Activated naive CD8-positive, alpha-beta T cell treated with anti-CD3 and anti-CD28 coated beads, Interleukin-2, amount 50 U/mL, for 24 hours (primary cell): ENCODE measurements around the gene ATP2A3.

Experiments used
- ATAC-seq: fragments of 150-1000 bp; cut with Tn5 transposase; one replicate; pipeline ENCODE4 v1.10.0; 2021
- DNase-seq: peaks from one replicate; pipeline ENCODE4 v3.0.0; 2021
- H3K27ac Mint-ChIP-seq: one replicate; pipeline ENCODE4 v1.8.0; 2021; ENCODE audit warnings: mild to moderate bottlenecking, mixed read lengths
- H3K27me3 Mint-ChIP-seq: one replicate; pipeline ENCODE4 v1.8.0; 2021; ENCODE audit warnings: mixed read lengths
- H3K36me3 Mint-ChIP-seq: one replicate; pipeline ENCODE4 v1.8.0; 2021; ENCODE audit warnings: low read depth, mixed read lengths
- H3K4me1 Mint-ChIP-seq: one replicate; pipeline ENCODE4 v1.8.0; 2021; ENCODE audit warnings: mixed read lengths
- H3K4me3 Mint-ChIP-seq: one replicate; pipeline ENCODE4 v1.8.0; 2021; ENCODE audit warnings: mild to moderate bottlenecking, moderate library complexity, mixed read lengths
- H3K9me3 Mint-ChIP-seq: one replicate; pipeline ENCODE4 v1.8.0; 2021; ENCODE audit warnings: mixed read lengths

ATP2A3 gene

GRCh38 chr17:3983606-3984484 lies 19.6 kb upstream of the ATP2A3 start:
- H3K9me3 Mint-ChIP-seq: no peaks in the 10 kb centered on the region
- ATAC-seq (no peak), DNase-seq (no peak)
- no peak overlapping the region for H3K4me3 Mint-ChIP-seq
- no peaks in the 10 kb centered on the region for H3K36me3 Mint-ChIP-seq
- H3K27me3 Mint-ChIP-seq: no peaks in the 10 kb centered on the region
- H3K27ac Mint-ChIP-seq: no peak overlapping the region
- H3K4me1 Mint-ChIP-seq: peaks cover 3% of the 10 kb centered on the region

- ATAC-seq (no peak), DNase-seq (no peak)
- H3K4me1 Mint-ChIP-seq: peaks cover 3% of the 10 kb centered on the region
- H3K27ac Mint-ChIP-seq: no peak overlapping the region
- H3K9me3 Mint-ChIP-seq: no peaks in the 10 kb centered on the region
- no peaks in the 10 kb centered on the region for H3K27me3 Mint-ChIP-seq
- H3K4me3 Mint-ChIP-seq: no peak overlapping the region
- H3K36me3 Mint-ChIP-seq: no peaks in the 10 kb centered on the region
Measured at GRCh38 chr17:3982541-3983017, 18.3 kb upstream of the ATP2A3 start.

- no peak for DNase-seq
- H3K27me3 Mint-ChIP-seq: no peaks in the 10 kb centered on the region
- no peak for ATAC-seq
- no peaks in the 10 kb centered on the region for H3K36me3 Mint-ChIP-seq
- peaks cover 3% of the 10 kb centered on the region for H3K4me1 Mint-ChIP-seq
- no peaks in the 10 kb centered on the region for H3K9me3 Mint-ChIP-seq
- H3K27ac Mint-ChIP-seq: no peak overlapping the region
- no peak overlapping the region for H3K4me3 Mint-ChIP-seq
Measured at GRCh38 chr17:3982113-3982512, 17.9 kb upstream of the ATP2A3 start.

DNA sequence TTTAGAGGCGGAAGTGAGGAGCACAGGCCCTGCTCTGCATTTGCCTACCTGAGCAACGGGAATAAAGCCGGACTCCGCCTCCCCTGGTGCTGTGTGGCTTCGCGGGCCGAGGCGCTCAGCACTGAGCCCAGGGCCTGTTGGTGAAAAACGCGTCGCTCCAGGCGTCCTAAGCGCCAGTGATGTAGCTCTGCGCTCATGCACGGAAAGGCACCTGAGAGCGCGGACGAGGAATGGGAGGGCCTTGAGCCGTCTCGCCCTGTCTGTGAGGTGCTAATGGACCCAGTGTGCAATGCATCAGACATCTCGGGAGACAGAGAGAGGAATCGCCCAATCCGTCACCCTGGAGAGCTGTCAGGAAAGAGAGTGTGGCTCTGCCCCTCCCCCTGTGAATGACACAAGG lies 17.2 kb upstream of the ATP2A3 start:
- H3K4me3 Mint-ChIP-seq: no peak overlapping the region
- ATAC-seq (no peak), DNase-seq (no peak)
- peak overlapping the region; percentile 41 for H3K27ac Mint-ChIP-seq
- no peaks in the 10 kb centered on the region for H3K9me3 Mint-ChIP-seq
- peaks cover 3% of the 10 kb centered on the region for H3K4me1 Mint-ChIP-seq
- H3K27me3 Mint-ChIP-seq: no peaks in the 10 kb centered on the region
- H3K36me3 Mint-ChIP-seq: no peaks in the 10 kb centered on the region

DNA sequence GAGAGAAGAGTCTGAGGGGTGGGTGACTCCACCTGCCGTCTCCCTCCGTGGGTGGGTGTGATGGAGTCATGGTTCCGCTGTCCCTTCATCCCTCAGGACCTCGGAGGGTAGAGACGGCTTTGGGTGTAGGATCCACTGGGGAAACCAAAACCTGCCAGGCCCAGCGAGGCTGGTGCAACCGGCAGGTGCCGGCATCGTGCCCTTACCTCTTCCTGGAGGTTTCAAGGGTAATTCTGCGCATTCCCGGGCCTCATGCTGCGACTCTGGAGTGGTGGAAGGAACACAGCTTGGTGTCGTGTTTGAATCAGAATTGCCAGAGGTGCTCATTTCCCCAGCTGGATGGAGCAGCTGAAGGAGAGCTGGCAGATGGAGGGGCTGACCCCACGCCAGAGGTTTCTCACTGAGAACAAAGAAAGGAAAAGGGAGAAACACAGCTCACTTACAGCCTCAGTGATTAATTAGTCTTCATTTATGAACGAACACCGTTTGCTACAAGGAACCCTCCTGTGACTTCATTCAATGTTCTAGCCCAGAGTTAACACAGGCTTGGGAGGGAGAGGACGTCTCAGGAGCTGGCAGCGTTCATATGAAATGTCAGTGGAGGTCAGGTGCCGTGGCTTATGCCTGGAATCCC lies 16.3 kb upstream of the ATP2A3 start:
- Mint-ChIP-seq H3K4me1 (peaks cover 3% of the 10 kb centered on the region), H3K27me3 (no peaks in the 10 kb centered on the region), H3K9me3 (no peaks in the 10 kb centered on the region), H3K4me3 (no peak overlapping the region), H3K36me3 (no peaks in the 10 kb centered on the region), H3K27ac (no peak overlapping the region)
- no peak for DNase-seq
- no peak for ATAC-seq

- H3K27me3 Mint-ChIP-seq: no peaks in the 10 kb centered on the region
- ATAC-seq: no peak
- H3K9me3 Mint-ChIP-seq: no peaks in the 10 kb centered on the region
- no peak overlapping the region for H3K27ac Mint-ChIP-seq
- no peak overlapping the region for H3K4me3 Mint-ChIP-seq
- H3K36me3 Mint-ChIP-seq: no peaks in the 10 kb centered on the region
- no peak for DNase-seq
- H3K4me1 Mint-ChIP-seq: peaks cover 3% of the 10 kb centered on the region
Measured at GRCh38 chr17:3979290-3979611, 15.0 kb upstream of the ATP2A3 start.

GRCh38 chr17:3978421-3979289 lies 14.4 kb upstream of the ATP2A3 start:
- no peak overlapping the region for H3K27ac Mint-ChIP-seq
- H3K4me1 Mint-ChIP-seq: peaks cover 5% of the 10 kb centered on the region
- DNase-seq (no peak), ATAC-seq (no peak)
- H3K27me3 Mint-ChIP-seq: no peaks in the 10 kb centered on the region
- no peaks in the 10 kb centered on the region for H3K36me3 Mint-ChIP-seq
- H3K9me3 Mint-ChIP-seq: no peaks in the 10 kb centered on the region
- H3K4me3 Mint-ChIP-seq: no peak overlapping the region

- H3K4me3 Mint-ChIP-seq: no peak overlapping the region
- H3K27me3 Mint-ChIP-seq: no peaks in the 10 kb centered on the region
- H3K4me1 Mint-ChIP-seq: peaks cover 12% of the 10 kb centered on the region
- DNase-seq: no peak
- no peaks in the 10 kb centered on the region for H3K9me3 Mint-ChIP-seq
- no peak overlapping the region for H3K27ac Mint-ChIP-seq
- H3K36me3 Mint-ChIP-seq: no peaks in the 10 kb centered on the region
- no peak for ATAC-seq
Measured at GRCh38 chr17:3977387-3977786, 13.2 kb upstream of the ATP2A3 start.

DNA sequence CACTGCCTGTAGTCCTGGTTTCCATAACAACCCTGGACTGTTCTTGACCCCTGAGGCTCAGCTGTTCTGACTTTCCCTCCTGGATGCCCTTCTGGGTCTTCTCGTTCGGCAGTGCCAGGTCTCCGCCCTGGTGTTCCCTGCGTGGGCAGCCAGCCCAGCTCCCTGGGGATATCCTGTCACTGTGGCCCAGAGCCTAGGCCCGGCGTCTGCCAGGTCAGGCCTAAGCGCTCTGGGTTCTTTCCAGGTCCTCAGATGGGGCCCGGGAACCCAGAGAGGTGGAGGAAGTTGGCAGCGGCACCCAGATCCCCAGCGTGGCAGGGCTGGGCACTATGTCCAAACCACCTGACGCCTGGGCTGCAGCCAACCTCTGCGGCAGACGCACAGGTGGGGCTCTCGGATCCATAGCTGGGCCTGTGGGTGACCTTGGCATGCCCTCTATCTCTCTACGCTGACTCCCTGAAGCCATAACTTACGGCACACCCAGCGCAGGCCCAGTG lies 12.5 kb upstream of the ATP2A3 start:
- DNase-seq: no peak
- ATAC-seq: no peak

GRCh38 chr17:3974980-3975379 lies 10.7 kb upstream of the ATP2A3 start:
- Mint-ChIP-seq H3K9me3 (no peaks in the 10 kb centered on the region), H3K27me3 (no peaks in the 10 kb centered on the region), H3K36me3 (no peaks in the 10 kb centered on the region), H3K4me3 (no peak overlapping the region), H3K27ac (no peak overlapping the region), H3K4me1 (peaks cover 17% of the 10 kb centered on the region)
- DNase-seq (no peak), ATAC-seq (no peak)

More for the DNA sequence above, 12.5 kb upstream of the ATP2A3 start:
- Mint-ChIP-seq H3K4me3 (no peak overlapping the region), H3K27me3 (no peaks in the 10 kb centered on the region), H3K4me1 (peaks cover 17% of the 10 kb centered on the region), H3K27ac (no peak overlapping the region), H3K9me3 (no peaks in the 10 kb centered on the region), H3K36me3 (no peaks in the 10 kb centered on the region)

DNA sequence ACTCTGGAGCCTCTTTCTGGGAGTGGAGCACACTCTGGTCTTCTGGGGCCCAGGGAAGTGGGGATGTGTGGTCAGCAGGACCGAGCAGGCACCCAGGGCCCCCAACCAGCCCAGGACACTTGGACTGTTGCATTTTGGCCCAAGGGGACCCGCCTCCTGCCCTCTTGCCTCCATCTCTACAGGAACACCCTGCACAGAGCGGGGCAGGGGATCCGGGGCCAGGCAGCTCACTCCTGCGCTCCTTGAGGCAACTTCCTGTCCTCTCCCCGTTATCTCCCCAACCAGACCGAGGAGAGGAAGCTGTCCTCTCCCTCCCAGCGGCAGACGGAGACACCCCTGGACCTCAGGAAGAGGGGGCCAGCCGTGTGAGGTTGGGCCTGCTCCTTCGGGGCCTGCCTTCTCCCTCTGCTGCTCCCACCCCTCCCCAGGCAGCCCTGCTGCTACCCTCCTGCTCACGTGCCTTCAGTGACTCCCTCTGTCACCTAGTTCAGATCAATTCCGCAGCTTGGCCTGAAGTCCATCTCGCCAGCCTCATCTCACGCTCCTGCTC lies 10.0 kb upstream of the ATP2A3 start:
- Mint-ChIP-seq H3K9me3 (no peaks in the 10 kb centered on the region), H3K36me3 (no peaks in the 10 kb centered on the region), H3K27me3 (no peaks in the 10 kb centered on the region), H3K4me1 (peaks cover 17% of the 10 kb centered on the region), H3K27ac (peak overlapping the region; percentile 13), H3K4me3 (no peak overlapping the region)
- DNase-seq (no peak), ATAC-seq (no peak)

DNA sequence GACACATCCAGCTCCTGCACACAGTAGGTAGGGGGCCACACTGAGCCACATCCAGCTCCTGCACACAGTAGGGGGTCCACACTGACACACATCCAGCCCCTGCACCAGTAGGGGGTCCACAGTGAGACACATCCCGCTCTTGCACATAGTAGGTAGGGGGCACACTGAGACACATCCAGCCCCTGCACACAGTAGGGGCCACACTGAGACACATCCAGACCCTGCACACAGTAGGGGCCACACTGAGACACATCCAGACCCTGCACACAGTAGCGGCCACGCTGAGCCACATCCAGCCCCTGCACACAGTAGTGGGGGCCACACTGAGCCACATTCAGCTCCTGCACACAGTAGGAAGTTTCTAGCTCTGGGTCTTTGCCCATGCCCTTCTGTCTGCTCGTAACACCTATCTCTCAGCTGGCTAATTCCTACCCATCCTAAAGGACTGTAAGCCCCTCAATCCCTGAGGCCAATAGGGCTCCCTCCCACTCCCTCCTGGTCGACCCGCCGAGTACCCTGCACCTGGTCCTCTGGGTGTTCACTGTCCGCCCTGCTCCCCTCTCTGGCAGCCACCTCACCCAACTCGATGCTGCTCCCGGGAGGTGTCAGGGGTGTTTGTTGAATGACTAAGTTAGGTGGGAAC lies 9.4 kb upstream of the ATP2A3 start:
- no peaks in the 10 kb centered on the region for H3K9me3 Mint-ChIP-seq
- H3K4me3 Mint-ChIP-seq: no peak overlapping the region

GRCh38 chr17:3972931-3973330 lies 8.7 kb upstream of the ATP2A3 start:
- Mint-ChIP-seq H3K27ac (no peak overlapping the region), H3K4me1 (peaks cover 22% of the 10 kb centered on the region), H3K4me3 (no peak overlapping the region), H3K27me3 (no peaks in the 10 kb centered on the region), H3K9me3 (no peaks in the 10 kb centered on the region), H3K36me3 (no peaks in the 10 kb centered on the region)
- ATAC-seq (no peak), DNase-seq (no peak)

More for the DNA sequence above, 9.4 kb upstream of the ATP2A3 start:
- no peak for ATAC-seq
- Mint-ChIP-seq H3K4me1 (peaks cover 22% of the 10 kb centered on the region), H3K27me3 (no peaks in the 10 kb centered on the region), H3K36me3 (no peaks in the 10 kb centered on the region), H3K27ac (no peak overlapping the region)
- DNase-seq: no peak

- no peak overlapping the region for H3K27ac Mint-ChIP-seq
Measured at GRCh38 chr17:3972281-3972731, 8.1 kb upstream of the ATP2A3 start.

More at GRCh38 chr17:3972281-3972731, 8.1 kb upstream of the ATP2A3 start:
- no peak for DNase-seq
- ATAC-seq: no peak
- H3K4me1 Mint-ChIP-seq: peaks cover 22% of the 10 kb centered on the region
- H3K36me3 Mint-ChIP-seq: no peaks in the 10 kb centered on the region
- no peaks in the 10 kb centered on the region for H3K9me3 Mint-ChIP-seq
- no peaks in the 10 kb centered on the region for H3K27me3 Mint-ChIP-seq
- H3K4me3 Mint-ChIP-seq: no peak overlapping the region
